Right lobe of liver (tissue), 4 donors: ENCODE data around the gene PTGER1.

Experiments
- CTCF ChIP-seq, 4 donors: fragments of 200-600 bp in 3 of 4; fragments of 450-650 bp in 1 of 4; IDR thresholded peaks; one replicate each; pipeline versions ENCODE4 v1.5.1 to v1.8.0; 2016 to 2022; ENCODE audit warnings: antibody characterized with exemption in 4 of 4, mild to moderate bottlenecking in 2 of 4
- POLR2A ChIP-seq: fragments of 450-650 bp; IDR thresholded peaks from one replicate; pipeline ENCODE4 v1.6.1; 2017; ENCODE audit warnings: antibody characterized with exemption, mild to moderate bottlenecking
- donor health status: DM: no; HTN: no; CAD: no.
- donor health status: DM: no; HTN: no; CAD: no.
- donor health status: DM: no; HTN: yes; CAD: no.

- TF ChIP-seq POLR2A (no peak), CTCF (IDR thresholded peaks at IDR 0.05) (no peak)
These were observed 3.0 kb upstream of the PTGER1 start for GRCh38 chr19:14478113-14478545.
